ENCODE measurements around the gene FOSL2.

Gene FOSL2

DNA sequence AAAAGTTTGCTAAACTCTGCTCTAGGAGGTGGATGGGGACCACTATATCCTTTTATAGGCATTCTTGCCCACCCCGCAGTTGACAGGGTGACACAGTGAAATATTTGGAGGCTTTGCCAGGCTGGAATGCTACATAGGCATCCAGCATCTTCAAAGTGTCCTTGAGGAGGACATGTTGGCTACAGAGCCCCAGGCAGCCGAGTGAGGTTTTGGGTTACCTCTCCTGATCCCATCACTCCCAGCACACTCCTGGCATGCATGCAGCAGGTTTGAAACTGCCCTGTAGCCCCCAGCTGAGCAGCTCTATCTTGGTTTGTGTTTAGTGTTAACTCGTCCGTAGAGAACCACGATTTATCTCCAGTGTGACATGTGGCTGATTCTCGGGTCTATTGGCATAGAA is 7.3 kb downstream of the FOSL2 start (continued):
- TF ChIP-seq, protein P1, sequence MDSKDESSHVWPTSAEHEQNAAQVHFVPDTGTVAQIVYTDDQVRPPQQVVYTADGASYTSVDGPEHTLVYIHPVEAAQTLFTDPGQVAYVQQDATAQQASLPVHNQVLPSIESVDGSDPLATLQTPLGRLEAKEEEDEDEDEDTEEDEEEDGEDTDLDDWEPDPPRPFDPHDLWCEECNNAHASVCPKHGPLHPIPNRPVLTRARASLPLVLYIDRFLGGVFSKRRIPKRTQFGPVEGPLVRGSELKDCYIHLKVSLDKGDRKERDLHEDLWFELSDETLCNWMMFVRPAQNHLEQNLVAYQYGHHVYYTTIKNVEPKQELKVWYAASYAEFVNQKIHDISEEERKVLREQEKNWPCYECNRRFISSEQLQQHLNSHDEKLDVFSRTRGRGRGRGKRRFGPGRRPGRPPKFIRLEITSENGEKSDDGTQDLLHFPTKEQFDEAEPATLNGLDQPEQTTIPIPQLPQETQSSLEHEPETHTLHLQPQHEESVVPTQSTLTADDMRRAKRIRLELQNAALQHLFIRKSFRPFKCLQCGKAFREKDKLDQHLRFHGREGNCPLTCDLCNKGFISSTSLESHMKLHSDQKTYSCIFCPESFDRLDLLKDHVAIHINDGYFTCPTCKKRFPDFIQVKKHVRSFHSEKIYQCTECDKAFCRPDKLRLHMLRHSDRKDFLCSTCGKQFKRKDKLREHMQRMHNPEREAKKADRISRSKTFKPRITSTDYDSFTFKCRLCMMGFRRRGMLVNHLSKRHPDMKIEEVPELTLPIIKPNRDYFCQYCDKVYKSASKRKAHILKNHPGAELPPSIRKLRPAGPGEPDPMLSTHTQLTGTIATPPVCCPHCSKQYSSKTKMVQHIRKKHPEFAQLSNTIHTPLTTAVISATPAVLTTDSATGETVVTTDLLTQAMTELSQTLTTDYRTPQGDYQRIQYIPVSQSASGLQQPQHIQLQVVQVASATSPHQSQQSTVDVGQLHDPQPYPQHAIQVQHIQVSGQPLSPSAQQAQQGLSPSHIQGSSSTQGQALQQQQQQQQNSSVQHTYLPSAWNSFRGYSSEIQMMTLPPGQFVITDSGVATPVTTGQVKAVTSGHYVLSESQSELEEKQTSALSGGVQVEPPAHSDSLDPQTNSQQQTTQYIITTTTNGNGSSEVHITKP (tag by site-specific recombination; IDR thresholded peaks at IDR 0.05) = no peak
- TF ChIP-seq, protein P2, sequence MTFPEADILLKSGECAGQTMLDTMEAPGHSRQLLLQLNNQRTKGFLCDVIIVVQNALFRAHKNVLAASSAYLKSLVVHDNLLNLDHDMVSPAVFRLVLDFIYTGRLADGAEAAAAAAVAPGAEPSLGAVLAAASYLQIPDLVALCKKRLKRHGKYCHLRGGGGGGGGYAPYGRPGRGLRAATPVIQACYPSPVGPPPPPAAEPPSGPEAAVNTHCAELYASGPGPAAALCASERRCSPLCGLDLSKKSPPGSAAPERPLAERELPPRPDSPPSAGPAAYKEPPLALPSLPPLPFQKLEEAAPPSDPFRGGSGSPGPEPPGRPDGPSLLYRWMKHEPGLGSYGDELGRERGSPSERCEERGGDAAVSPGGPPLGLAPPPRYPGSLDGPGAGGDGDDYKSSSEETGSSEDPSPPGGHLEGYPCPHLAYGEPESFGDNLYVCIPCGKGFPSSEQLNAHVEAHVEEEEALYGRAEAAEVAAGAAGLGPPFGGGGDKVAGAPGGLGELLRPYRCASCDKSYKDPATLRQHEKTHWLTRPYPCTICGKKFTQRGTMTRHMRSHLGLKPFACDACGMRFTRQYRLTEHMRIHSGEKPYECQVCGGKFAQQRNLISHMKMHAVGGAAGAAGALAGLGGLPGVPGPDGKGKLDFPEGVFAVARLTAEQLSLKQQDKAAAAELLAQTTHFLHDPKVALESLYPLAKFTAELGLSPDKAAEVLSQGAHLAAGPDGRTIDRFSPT (tag by site-specific recombination; IDR thresholded peaks at IDR 0.05) = no peak
- TF ChIP-seq ZBTB10 (tag by site-specific recombination; IDR thresholded peaks at IDR 0.05) (no peak), AEBP2 (tag by site-specific recombination; IDR thresholded peaks at IDR 0.05; ENCODE audit: borderline replicate concordance) (no peak), PRDM4 (tag by site-specific recombination; IDR thresholded peaks at IDR 0.05) (peak; percentile 55; the same call in 1 of the 2 replicates), ZSCAN30 (tag by site-specific recombination; IDR thresholded peaks at IDR 0.05) (no peak), ZNF621 (tag by site-specific recombination; IDR thresholded peaks at IDR 0.05) (no peak), SCRT1 (tag by site-specific recombination; IDR thresholded peaks at IDR 0.05; ENCODE audit: borderline replicate concordance) (no peak), ZNF16 (tag by site-specific recombination; IDR thresholded peaks at IDR 0.05; ENCODE audit: low read depth) (no peak), ZNF473 (tag by site-specific recombination; IDR thresholded peaks at IDR 0.05) (no peak), SP3 (tag by site-specific recombination; IDR thresholded peaks at IDR 0.05) (no peak), ZBTB48 (tag by site-specific recombination; IDR thresholded peaks at IDR 0.05) (no peak), KLF1 (tag by site-specific recombination; IDR thresholded peaks at IDR 0.05) (no peak), ZNF248 (tag by site-specific recombination; IDR thresholded peaks at IDR 0.05) (no peak), GFI1B (tag by site-specific recombination; IDR thresholded peaks at IDR 0.05) (no peak), GLIS1 (tag by site-specific recombination; IDR thresholded peaks at IDR 0.05) (peak; percentile 67), ZIC2 (tag by site-specific recombination; IDR thresholded peaks at IDR 0.05) (0 out of 2 replicates have a peak, but pooled peaks have one; percentile 12)
- TF ChIP-seq, protein P3, sequence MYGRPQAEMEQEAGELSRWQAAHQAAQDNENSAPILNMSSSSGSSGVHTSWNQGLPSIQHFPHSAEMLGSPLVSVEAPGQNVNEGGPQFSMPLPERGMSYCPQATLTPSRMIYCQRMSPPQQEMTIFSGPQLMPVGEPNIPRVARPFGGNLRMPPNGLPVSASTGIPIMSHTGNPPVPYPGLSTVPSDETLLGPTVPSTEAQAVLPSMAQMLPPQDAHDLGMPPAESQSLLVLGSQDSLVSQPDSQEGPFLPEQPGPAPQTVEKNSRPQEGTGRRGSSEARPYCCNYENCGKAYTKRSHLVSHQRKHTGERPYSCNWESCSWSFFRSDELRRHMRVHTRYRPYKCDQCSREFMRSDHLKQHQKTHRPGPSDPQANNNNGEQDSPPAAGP (tag by site-specific recombination; IDR thresholded peaks at IDR 0.05) = no peak
- TF ChIP-seq, protein P4, sequence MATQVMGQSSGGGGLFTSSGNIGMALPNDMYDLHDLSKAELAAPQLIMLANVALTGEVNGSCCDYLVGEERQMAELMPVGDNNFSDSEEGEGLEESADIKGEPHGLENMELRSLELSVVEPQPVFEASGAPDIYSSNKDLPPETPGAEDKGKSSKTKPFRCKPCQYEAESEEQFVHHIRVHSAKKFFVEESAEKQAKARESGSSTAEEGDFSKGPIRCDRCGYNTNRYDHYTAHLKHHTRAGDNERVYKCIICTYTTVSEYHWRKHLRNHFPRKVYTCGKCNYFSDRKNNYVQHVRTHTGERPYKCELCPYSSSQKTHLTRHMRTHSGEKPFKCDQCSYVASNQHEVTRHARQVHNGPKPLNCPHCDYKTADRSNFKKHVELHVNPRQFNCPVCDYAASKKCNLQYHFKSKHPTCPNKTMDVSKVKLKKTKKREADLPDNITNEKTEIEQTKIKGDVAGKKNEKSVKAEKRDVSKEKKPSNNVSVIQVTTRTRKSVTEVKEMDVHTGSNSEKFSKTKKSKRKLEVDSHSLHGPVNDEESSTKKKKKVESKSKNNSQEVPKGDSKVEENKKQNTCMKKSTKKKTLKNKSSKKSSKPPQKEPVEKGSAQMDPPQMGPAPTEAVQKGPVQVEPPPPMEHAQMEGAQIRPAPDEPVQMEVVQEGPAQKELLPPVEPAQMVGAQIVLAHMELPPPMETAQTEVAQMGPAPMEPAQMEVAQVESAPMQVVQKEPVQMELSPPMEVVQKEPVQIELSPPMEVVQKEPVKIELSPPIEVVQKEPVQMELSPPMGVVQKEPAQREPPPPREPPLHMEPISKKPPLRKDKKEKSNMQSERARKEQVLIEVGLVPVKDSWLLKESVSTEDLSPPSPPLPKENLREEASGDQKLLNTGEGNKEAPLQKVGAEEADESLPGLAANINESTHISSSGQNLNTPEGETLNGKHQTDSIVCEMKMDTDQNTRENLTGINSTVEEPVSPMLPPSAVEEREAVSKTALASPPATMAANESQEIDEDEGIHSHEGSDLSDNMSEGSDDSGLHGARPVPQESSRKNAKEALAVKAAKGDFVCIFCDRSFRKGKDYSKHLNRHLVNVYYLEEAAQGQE (tag by site-specific recombination; IDR thresholded peaks at IDR 0.05) = no peak
- TF ChIP-seq, protein P5, sequence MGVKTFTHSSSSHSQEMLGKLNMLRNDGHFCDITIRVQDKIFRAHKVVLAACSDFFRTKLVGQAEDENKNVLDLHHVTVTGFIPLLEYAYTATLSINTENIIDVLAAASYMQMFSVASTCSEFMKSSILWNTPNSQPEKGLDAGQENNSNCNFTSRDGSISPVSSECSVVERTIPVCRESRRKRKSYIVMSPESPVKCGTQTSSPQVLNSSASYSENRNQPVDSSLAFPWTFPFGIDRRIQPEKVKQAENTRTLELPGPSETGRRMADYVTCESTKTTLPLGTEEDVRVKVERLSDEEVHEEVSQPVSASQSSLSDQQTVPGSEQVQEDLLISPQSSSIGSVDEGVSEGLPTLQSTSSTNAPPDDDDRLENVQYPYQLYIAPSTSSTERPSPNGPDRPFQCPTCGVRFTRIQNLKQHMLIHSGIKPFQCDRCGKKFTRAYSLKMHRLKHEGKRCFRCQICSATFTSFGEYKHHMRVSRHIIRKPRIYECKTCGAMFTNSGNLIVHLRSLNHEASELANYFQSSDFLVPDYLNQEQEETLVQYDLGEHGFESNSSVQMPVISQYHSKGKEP (tag by site-specific recombination; IDR thresholded peaks at IDR 0.05) = no peak

Data from HEK293 (cell line).